NCI-H510A treated with DMSO at 0.1 percent for 48 hours (cell line): Measurements from ENCODE around the gene FGF22.

Source experiments
- DNase-seq: peaks from one replicate; lab custom pipeline; 2025; lab: John Stamatoyannopoulos, UW

Gene FGF22

GRCh38 chr19:680287-681028 is 40.8 kb downstream of the FGF22 start:
- peak; percentile 19 for DNase-seq

- DNase-seq, result no peak
Measured at GRCh38 chr19:681029-682019, 41.6 kb downstream of the FGF22 start.

- DNase-seq, result no peak
Measured at GRCh38 chr19:682678-683320, 43.1 kb downstream of the FGF22 start.

- DNase-seq, result no peak
Measured at GRCh38 chr19:685454-685931, 45.8 kb downstream of the FGF22 start.

- no peak for DNase-seq
Measured at GRCh38 chr19:686589-687297, 47.1 kb downstream of the FGF22 start.

GRCh38 chr19:687569-688166 is 48.0 kb downstream of the FGF22 start:
- DNase-seq, result no peak

GRCh38 chr19:688214-688613 is 48.5 kb downstream of the FGF22 start:
- DNase-seq, result no peak

- DNase-seq, result no peak
Measured at GRCh38 chr19:688992-689391, 49.3 kb downstream of the FGF22 start.

GRCh38 chr19:690203-690602 is 50.5 kb downstream of the FGF22 start:
- DNase-seq, result no peak
